ENCODE measurements around the gene PAAF1.
"Not testable (repeated sequence)": the region's sequence is repeated elsewhere in the genome, so short reads cannot be mapped to it uniquely, and the experiment has no call there.

PAAF1 gene

GRCh38 chr11:73914284-73914683, 37.5 kb downstream of the PAAF1 start:
- Mint-ChIP-seq H3K4me1 (no peaks in the 10 kb centered on the region), H3K4me3 (no peak overlapping the region), H3K9me3 (no peaks in the 10 kb centered on the region), H3K36me3 (peaks cover 96% of the 10 kb centered on the region), H3K27ac (no peak overlapping the region)
- DNase-seq (ENCODE audit: low spot score in 2 of 2): no peak
- no peak for ATAC-seq

GRCh38 chr11:73916435-73916834, 39.6 kb downstream of the PAAF1 start:
- Mint-ChIP-seq H3K36me3 (peaks cover 87% of the 10 kb centered on the region), H3K9me3 (no peaks in the 10 kb centered on the region), H3K4me3 (no peak overlapping the region), H3K27ac (no peak overlapping the region), H3K4me1 (no peaks in the 10 kb centered on the region)
- DNase-seq (ENCODE audit: low spot score in 2 of 2) (no peak), ATAC-seq (no peak)

DNA sequence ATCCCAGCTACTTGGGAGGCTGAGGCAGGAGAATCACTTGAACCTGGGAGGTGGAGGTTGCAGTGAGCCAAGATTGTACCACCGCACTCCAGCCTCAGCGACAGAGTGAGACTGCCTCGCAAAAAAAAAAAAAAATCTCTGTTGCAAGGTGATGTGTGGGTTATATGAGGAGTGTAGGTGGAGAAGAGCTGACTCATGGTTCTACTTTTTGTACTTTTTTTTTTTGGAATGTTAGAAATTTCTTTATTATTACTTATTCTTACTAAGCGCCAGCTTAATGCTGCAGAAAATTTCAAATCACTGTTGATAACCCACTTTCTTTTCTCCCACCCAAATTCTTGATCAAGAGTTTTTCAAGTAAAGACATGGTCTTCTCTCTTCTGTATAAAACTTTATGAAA, 44.4 kb downstream of the PAAF1 start:
- Mint-ChIP-seq H3K4me3 (no peak overlapping the region), H3K27ac (peak overlapping the region; percentile 33), H3K36me3 (peaks cover 81% of the 10 kb centered on the region), H3K4me1 (no peaks in the 10 kb centered on the region), H3K9me3 (no peaks in the 10 kb centered on the region)
- no peak for ATAC-seq
- DNase-seq (ENCODE audit: low spot score in 2 of 2): no peak

DNA sequence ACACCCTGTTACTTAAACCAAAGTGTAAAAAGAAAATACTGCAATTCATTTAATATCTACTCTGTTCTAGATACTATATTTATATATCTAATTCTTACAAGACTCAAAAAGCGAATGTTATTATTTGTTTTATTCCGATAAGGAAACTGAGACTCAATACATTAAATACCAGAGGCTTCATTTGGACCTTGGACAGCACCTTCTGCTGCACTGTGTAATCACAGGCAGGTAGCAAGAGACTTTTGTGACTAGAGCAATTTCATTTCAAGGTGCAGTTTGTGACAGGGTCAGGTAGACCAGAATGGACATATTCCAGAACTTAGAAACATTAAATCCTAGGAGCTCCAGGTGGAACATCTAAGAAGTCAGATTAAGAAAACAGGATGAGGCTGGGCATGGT, 52.6 kb downstream of the PAAF1 start:
- Mint-ChIP-seq H3K9me3 (no peaks in the 10 kb centered on the region), H3K36me3 (peaks cover 91% of the 10 kb centered on the region)
- DNase-seq (ENCODE audit: low spot score in 2 of 2): no peak

DNA sequence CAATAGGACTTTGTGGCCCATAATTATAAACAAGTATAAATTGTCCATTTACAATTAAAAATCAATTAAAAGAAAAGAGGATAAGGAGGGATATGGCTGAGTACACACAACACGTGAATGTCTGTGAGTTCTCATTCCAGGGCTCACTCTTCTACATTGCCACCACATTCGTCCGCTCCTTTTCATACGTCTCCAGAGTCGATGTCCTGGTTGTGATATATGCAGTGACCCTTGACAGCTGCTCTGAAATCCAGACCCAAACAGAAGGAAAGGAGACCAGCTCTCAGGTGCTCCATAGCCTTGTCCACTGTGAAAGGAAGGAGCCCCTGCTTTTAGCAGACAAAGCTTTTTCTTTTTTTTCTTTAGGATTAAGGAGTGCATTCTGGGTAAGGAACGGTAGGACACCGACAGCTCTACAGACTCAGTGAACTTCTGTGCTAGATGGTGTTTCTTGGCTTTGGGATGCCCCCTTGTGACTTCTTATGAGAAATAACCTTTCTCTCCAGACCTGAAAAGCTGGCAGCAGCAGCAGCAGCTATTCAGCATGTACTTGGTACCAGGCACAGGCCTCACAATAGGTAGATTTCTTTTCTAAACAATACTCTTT, 54.3 kb downstream of the PAAF1 start:
- no peak overlapping the region for H3K4me3 Mint-ChIP-seq
- DNase-seq (ENCODE audit: low spot score in 2 of 2): no peak
- no peak overlapping the region for H3K27ac Mint-ChIP-seq
- peaks cover 4% of the 10 kb centered on the region for H3K4me1 Mint-ChIP-seq
- peaks cover 73% of the 10 kb centered on the region for H3K36me3 Mint-ChIP-seq
- ATAC-seq: peak; percentile 71
- no peaks in the 10 kb centered on the region for H3K9me3 Mint-ChIP-seq

More for the DNA sequence above, 52.6 kb downstream of the PAAF1 start:
- H3K4me3 Mint-ChIP-seq: no peak overlapping the region
- H3K27ac Mint-ChIP-seq: no peak overlapping the region
- ATAC-seq: no peak
- peaks cover 4% of the 10 kb centered on the region for H3K4me1 Mint-ChIP-seq

GRCh38 chr11:73931951-73932350, 55.2 kb downstream of the PAAF1 start:
- no peak for ATAC-seq
- Mint-ChIP-seq H3K27ac (no peak overlapping the region), H3K4me3 (no peak overlapping the region), H3K9me3 (no peaks in the 10 kb centered on the region), H3K4me1 (peaks cover 4% of the 10 kb centered on the region), H3K36me3 (peaks cover 65% of the 10 kb centered on the region)
- no peak for DNase-seq (ENCODE audit: low spot score in 2 of 2)

DNA sequence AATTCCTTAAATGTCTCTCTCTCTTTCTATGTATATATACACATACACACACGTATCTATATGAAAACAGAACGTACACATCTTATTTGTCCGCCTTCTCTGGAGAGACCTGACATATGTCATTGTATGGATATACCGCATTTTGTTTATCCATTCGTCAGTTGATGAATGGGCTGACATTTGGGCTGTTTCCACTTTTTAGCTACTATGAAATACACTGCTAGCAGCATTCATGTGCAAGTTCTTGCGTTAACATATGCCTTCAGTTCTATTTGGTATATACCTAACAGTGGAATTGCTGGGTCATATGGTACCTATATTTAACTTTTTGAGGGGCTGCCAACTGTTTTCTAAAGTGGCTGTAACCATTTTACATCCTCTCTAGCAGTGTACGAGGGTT, 56.0 kb downstream of the PAAF1 start:
- H3K27ac Mint-ChIP-seq: no peak overlapping the region
- peaks cover 4% of the 10 kb centered on the region for H3K4me1 Mint-ChIP-seq
- H3K9me3 Mint-ChIP-seq: no peaks in the 10 kb centered on the region
- DNase-seq (ENCODE audit: low spot score in 2 of 2) (no peak), ATAC-seq (no peak)
- H3K4me3 Mint-ChIP-seq: no peak overlapping the region
- H3K36me3 Mint-ChIP-seq: peaks cover 57% of the 10 kb centered on the region

- not testable (repeated sequence) for H3K4me1 Mint-ChIP-seq; H3K9me3 Mint-ChIP-seq; H3K4me3 Mint-ChIP-seq; ATAC-seq; DNase-seq (ENCODE audit: low spot score in 2 of 2); H3K27ac Mint-ChIP-seq
- peaks cover 24% of the 10 kb centered on the region for H3K36me3 Mint-ChIP-seq
Observed at GRCh38 chr11:73936047-73936446, 59.2 kb downstream of the PAAF1 start.

GRCh38 chr11:73939096-73939495, 62.3 kb downstream of the PAAF1 start:
- no peak for DNase-seq (ENCODE audit: low spot score in 2 of 2)
- Mint-ChIP-seq H3K4me3 (no peak overlapping the region), H3K27ac (peak overlapping the region; percentile 30), H3K4me1 (no peaks in the 10 kb centered on the region), H3K9me3 (peaks cover 6% of the 10 kb centered on the region), H3K36me3 (no peaks in the 10 kb centered on the region)
- ATAC-seq: no peak

GRCh38 chr11:73940801-73941570, 64.2 kb downstream of the PAAF1 start:
- ATAC-seq (no peak), DNase-seq (ENCODE audit: low spot score in 2 of 2) (no peak)
- H3K9me3 Mint-ChIP-seq: peaks cover 6% of the 10 kb centered on the region
- no peak overlapping the region for H3K4me3 Mint-ChIP-seq
- H3K4me1 Mint-ChIP-seq: no peaks in the 10 kb centered on the region
- H3K36me3 Mint-ChIP-seq: no peaks in the 10 kb centered on the region
- H3K27ac Mint-ChIP-seq: no peak overlapping the region

DNA sequence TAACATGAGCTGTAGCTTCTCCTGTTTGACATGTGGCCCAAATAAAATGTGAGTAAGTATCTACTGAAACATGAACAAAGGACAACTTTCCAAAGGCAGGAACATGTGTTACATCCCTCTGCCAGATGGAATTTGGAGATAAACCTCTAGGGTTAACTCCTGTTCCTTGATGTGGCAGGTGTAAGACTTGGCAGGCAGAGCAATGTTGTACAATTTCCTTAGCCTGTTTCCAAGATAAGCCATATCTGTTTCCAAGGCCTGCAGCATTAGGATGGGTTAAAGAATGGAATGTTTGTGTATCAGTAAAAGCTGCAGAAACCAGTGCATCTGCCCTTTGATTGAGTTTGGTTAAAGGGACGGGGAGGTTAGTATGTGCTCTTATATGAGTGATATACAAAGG, 65.2 kb downstream of the PAAF1 start:
- ATAC-seq (no peak), DNase-seq (ENCODE audit: low spot score in 2 of 2) (no peak)
- peaks cover 6% of the 10 kb centered on the region for H3K9me3 Mint-ChIP-seq
- no peak overlapping the region for H3K4me3 Mint-ChIP-seq
- no peaks in the 10 kb centered on the region for H3K4me1 Mint-ChIP-seq
- no peaks in the 10 kb centered on the region for H3K36me3 Mint-ChIP-seq
- no peak overlapping the region for H3K27ac Mint-ChIP-seq

GRCh38 chr11:73944085-73944484, 67.3 kb downstream of the PAAF1 start:
- no peak overlapping the region for H3K27ac Mint-ChIP-seq
- H3K9me3 Mint-ChIP-seq: peaks cover 6% of the 10 kb centered on the region

DNA sequence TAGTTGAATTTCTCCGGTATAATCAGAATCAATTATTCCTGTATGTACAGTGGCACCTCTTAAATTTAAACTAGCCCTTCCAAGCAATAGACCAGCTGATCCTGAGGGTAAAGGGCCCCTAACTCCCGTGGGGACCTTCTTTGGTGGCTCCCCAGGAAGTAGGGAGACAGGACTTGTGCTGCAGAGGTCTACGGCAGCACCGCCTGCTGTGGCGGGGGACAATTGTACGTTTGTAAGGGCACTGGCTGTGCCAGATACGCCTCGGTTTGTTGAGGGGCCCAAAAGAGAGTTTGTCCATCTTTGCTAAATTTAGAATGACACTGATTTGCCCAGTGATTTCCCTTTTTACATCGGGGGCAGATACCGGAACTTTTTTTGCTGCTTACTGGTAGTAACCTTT, 68.1 kb downstream of the PAAF1 start:
- ATAC-seq: no peak
- Mint-ChIP-seq H3K4me1 (no peaks in the 10 kb centered on the region), H3K9me3 (peaks cover 6% of the 10 kb centered on the region), H3K27ac (no peak overlapping the region), H3K36me3 (no peaks in the 10 kb centered on the region), H3K4me3 (no peak overlapping the region)
- no peak for DNase-seq (ENCODE audit: low spot score in 2 of 2)

More at GRCh38 chr11:73944085-73944484, 67.3 kb downstream of the PAAF1 start:
- DNase-seq (ENCODE audit: low spot score in 2 of 2) (no peak), ATAC-seq (no peak)
- Mint-ChIP-seq H3K4me1 (no peaks in the 10 kb centered on the region), H3K4me3 (no peak overlapping the region), H3K36me3 (no peaks in the 10 kb centered on the region)

- Mint-ChIP-seq H3K4me1 (no peaks in the 10 kb centered on the region), H3K27ac (no peak overlapping the region), H3K9me3 (peaks cover 6% of the 10 kb centered on the region), H3K36me3 (no peaks in the 10 kb centered on the region), H3K4me3 (no peak overlapping the region)
- DNase-seq (ENCODE audit: low spot score in 2 of 2): no peak
- no peak for ATAC-seq
Observed at GRCh38 chr11:73945396-73945795, 68.6 kb downstream of the PAAF1 start.

- H3K4me1 Mint-ChIP-seq: no peaks in the 10 kb centered on the region
- H3K4me3 Mint-ChIP-seq: no peak overlapping the region
- no peak for ATAC-seq
- no peaks in the 10 kb centered on the region for H3K36me3 Mint-ChIP-seq
- H3K9me3 Mint-ChIP-seq: no peaks in the 10 kb centered on the region
- no peak for DNase-seq (ENCODE audit: low spot score in 2 of 2)
- H3K27ac Mint-ChIP-seq: no peak overlapping the region
Observed at GRCh38 chr11:73946798-73947458, 70.1 kb downstream of the PAAF1 start.

DNA sequence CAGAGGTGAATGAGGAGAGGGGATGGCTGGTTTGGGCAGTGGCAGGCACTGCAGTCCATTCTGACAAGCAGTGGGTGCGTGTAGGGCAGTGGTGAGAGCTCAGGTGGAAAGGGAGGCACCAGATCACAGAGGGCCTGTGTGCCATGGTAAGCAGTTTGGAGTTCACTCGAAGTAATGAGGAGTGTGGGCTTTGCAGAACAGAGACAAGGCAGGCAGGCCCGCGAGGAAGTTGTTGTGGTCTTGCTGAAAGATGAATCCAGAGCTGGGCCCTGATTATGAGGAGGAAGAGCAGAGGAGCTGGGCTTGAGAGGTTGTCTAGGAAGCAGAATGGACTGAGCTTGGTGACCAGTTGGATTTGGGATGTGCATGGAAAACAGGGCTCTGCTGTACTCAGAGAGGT, 72.4 kb downstream of the PAAF1 start:
- ATAC-seq (no peak), DNase-seq (ENCODE audit: low spot score in 2 of 2) (no peak)
- Mint-ChIP-seq H3K27ac (no peak overlapping the region), H3K9me3 (no peaks in the 10 kb centered on the region), H3K4me3 (no peak overlapping the region), H3K4me1 (no peaks in the 10 kb centered on the region), H3K36me3 (no peaks in the 10 kb centered on the region)
